Lower leg skin (tissue), 3 donors: ENCODE measurements around the gene PF4V1.

Source experiments
- CTCF ChIP-seq, 3 donors: fragments of 450-650 bp; IDR thresholded peaks; one replicate each; pipeline ENCODE4 v1.5.1; 2016; ENCODE audit warnings: antibody characterized with exemption in 3 of 3, mild to moderate bottlenecking in 3 of 3, moderate library complexity in 2 of 3
- POLR2A ChIP-seq, 2 donors: fragments of 450-650 bp; IDR thresholded peaks; one replicate each; pipeline ENCODE4 v1.6.1; 2016 to 2017; ENCODE audit warnings: antibody characterized with exemption in 2 of 2, mild to moderate bottlenecking in 1 of 2, moderate library complexity in 1 of 2

DNA sequence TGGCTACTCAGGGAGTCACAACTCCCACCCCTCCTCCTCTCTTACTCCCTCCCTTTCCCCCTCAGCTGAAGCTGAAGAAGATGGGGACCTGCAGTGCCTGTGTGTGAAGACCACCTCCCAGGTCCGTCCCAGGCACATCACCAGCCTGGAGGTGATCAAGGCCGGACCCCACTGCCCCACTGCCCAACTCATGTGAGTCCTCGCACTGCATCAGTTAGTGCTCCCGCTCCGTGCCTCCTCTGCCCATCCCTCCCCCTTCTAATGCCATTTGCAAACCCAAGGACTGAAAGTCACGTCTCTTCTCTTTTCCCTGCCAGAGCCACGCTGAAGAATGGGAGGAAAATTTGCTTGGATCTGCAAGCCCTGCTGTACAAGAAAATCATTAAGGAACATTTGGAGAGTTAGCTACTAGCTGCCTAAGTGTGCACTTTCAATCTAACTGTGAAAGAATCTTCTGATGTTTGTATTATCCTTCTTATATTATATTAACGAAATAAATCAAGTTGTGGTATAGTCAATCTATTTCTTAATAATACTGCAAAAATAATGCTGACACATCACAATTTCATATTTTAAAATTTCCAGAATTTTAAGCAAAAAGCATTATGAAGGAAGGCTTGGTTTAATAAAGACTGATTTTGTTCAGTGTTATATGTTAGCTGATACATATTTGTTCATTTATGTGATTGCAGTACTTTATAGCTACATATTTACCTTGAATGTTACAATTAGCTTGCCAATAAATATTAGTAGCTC lies 800 bp downstream of the PF4V1 start:
- TF ChIP-seq CTCF (IDR thresholded peaks at IDR 0.05) (no peak), POLR2A (IDR thresholded peaks at IDR 0.05) (no peak)
